ENCODE measurements around the gene TSSK6.

The TSSK6 gene

DNA sequence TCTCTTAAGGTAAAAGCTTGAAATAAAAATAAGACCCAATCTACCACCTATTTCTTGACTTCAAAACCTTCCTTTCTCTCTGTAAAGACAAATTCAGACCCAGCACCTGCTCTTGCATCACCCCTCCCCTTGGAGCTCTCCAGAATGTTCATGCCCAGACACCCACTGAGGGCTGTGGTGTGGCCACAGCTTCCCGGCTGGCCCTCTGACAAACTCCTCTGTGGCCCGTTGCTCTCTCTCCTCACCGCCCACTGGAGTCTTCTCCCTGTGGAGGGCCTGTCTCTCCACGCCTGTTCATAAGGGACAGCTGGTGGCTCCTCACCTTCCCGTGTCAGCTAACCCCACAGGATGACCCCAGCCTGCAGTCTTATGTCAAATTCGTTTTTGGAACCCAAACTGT is 49.1 kb downstream of the TSSK6 start:
- in situ Hi-C loops (cut with HindIII; ENCODE audit: low sequenced_read_pairs): loop anchor here (10.0 kb wide), 1 partner anchor 131 kb away; no protein-coding TSS in a partner anchor
- TF ChIP-seq, protein P1, sequence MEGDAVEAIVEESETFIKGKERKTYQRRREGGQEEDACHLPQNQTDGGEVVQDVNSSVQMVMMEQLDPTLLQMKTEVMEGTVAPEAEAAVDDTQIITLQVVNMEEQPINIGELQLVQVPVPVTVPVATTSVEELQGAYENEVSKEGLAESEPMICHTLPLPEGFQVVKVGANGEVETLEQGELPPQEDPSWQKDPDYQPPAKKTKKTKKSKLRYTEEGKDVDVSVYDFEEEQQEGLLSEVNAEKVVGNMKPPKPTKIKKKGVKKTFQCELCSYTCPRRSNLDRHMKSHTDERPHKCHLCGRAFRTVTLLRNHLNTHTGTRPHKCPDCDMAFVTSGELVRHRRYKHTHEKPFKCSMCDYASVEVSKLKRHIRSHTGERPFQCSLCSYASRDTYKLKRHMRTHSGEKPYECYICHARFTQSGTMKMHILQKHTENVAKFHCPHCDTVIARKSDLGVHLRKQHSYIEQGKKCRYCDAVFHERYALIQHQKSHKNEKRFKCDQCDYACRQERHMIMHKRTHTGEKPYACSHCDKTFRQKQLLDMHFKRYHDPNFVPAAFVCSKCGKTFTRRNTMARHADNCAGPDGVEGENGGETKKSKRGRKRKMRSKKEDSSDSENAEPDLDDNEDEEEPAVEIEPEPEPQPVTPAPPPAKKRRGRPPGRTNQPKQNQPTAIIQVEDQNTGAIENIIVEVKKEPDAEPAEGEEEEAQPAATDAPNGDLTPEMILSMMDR (IDR thresholded peaks at IDR 0.05; ENCODE audit: low read depth, low read length, missing control alignments): no peak
- DNase-seq (ENCODE audit: low read depth): no peak

DNA sequence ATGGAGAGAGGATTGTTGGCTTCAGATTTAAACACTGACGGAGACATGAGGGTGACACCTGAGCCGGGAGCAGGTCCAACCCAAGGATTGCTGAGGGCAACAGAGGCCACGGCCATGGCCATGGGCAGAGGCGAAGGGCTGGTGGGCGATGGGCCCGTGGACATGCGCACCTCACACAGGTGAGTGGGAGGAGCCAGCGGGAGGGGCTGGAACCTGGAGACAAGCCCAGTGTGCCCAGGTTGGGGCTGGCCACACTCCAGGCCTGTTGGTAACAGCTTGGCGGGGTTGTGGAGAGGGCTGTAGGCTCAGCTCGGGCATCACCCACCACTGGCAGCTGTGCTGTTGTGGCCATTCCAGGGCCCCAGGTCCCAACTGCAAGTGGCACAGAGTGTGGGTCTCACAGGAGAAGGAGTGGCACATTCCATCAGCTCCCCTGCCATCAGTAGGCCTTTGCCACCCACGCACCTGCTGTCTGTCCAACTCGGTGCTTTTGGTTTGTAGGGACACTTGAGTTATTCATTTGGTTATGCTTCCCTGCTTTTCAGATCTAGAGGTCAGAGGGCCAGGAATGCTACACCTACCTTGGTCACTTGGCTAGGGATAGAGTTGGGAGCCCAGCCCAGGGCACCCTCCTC is 49.8 kb downstream of the TSSK6 start:
- in situ Hi-C loops (cut with HindIII; ENCODE audit: low sequenced_read_pairs): loop anchor here (10.0 kb wide), 1 partner anchor 131 kb away; no protein-coding TSS in a partner anchor

More for the DNA sequence above, 49.1 kb downstream of the TSSK6 start:
- H3K4me3 ChIP-seq (ENCODE audit: low read depth, low read length): no peak overlapping the region

DNA sequence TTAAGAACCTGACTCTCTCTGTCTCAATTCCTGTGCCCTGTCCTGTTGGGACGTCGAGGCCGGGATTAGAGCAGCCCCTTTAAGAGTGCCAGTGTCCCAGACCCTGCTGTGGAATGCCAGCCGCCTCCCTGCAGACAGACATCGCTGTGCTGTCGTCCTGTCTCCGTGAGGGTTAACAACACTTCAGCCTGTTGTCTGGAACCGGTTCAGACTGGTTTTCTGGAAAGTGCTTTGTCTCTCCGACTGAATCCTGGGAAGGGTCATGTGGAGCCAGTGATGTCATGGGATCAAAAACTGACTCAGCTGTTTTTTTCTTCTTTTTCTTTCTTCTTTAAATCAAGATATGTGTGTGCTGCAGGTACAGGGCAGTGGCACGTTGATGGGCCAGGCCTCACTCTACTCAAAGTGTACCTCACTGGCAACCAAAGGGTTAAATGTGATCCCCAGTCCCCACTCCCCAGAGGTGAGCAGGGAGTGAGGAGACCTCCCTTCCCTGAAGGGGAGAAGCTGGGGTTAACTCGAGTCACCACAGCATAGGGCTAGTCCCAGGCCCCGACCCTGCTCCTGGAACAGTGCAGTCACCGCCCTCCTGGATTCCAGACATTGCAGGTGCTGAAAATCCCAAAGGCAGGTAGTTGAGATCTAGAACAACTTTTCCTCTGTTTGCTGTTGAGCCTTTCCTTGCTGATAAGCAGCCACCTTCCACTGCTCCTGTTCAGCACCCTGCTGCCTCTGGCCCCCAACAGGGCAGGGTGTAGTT is 50.8 kb downstream of the TSSK6 start:
- TF ChIP-seq, protein P1 (IDR thresholded peaks at IDR 0.05; ENCODE audit: low read depth, low read length, missing control alignments): no peak
- in situ Hi-C loops (cut with HindIII; ENCODE audit: low sequenced_read_pairs): loop anchor here (10.0 kb wide), 1 partner anchor 130 kb away; no protein-coding TSS in a partner anchor
- no peak for DNase-seq (ENCODE audit: low read depth)
- no peak overlapping the region for H3K4me3 ChIP-seq (ENCODE audit: low read depth, low read length)

More for the DNA sequence above, 49.8 kb downstream of the TSSK6 start:
- no peak for DNase-seq (ENCODE audit: low read depth)
- no peak overlapping the region for H3K4me3 ChIP-seq (ENCODE audit: low read depth, low read length)
- TF ChIP-seq, protein P1 (IDR thresholded peaks at IDR 0.05; ENCODE audit: low read depth, low read length, missing control alignments): no peak

Measured in astrocyte of the cerebellum (primary cell).